IMR-90 (cell line): Measurements from ENCODE around the gene STARD3. TPM values are rescaled to one million over a fixed set of nuclear protein-coding genes. Genes with fewer than 3 reads are reported as not detected.

Experiments used
- ATAC-seq: fragments of 200-7000 bp; cut with Tn5 transposase; 2 replicates; pipeline ENCODE4 v1.9.1; 2020; ENCODE audit warnings: low read depth, mild to moderate bottlenecking, moderate library complexity
- BruUV-seq: library from RNA; stranded (reverse); fragments of 400-500 nt; replicated peaks from 2 replicates; lab custom pipeline; 2021; lab: Mats Ljungman, UMichigan
- CTCF ChIA-PET: fragments of 300-600 bp; formaldehyde crosslinking; extraction: SDS; loops from one replicate; lab custom pipeline; 2021; ENCODE audit warnings: antibody characterized with exemption; lab: Yijun Ruan, JAX
- POLR2A ChIA-PET: fragments of 300-600 bp; sonication (Branson Sonifier 250); formaldehyde crosslinking; loops from one replicate; lab custom pipeline; 2022; ENCODE audit warnings: antibody characterized with exemption; ENCODE audit not compliant: unreplicated experiment; lab: Charles Lee
- DNase-seq: peaks from one replicate; pipeline ENCODE4 v3.0.0; 2013
- H2AFZ ChIP-seq: replicated peaks from 2 replicates; pipeline ENCODE3; 2013; ENCODE audit warnings: low read length, mild to moderate bottlenecking; ENCODE audit not compliant: poor library complexity
- H2AK5ac ChIP-seq: 2 replicates; pipeline ENCODE4 v1.6.1; 2013; ENCODE audit warnings: low read depth, low read length, inconsistent platforms
- H2AK9ac ChIP-seq: replicated peaks from 2 replicates; pipeline ENCODE3; 2013; ENCODE audit warnings: mild to moderate bottlenecking, low read depth, low read length, moderate library complexity; ENCODE audit not compliant: poor library complexity
- H2BK120ac ChIP-seq: 2 replicates; pipeline ENCODE4 v1.6.1; 2013; ENCODE audit warnings: low read depth, low read length, inconsistent platforms
- H2BK15ac ChIP-seq: 3 replicates; pipeline ENCODE4 v1.6.1; 2013; ENCODE audit warnings: low read depth, low read length, inconsistent platforms
- H2BK20ac ChIP-seq: 2 replicates; pipeline ENCODE4 v1.6.1; 2013; ENCODE audit warnings: low read depth, mild to moderate bottlenecking, inconsistent platforms, low read length, moderate library complexity
- H2BK5ac ChIP-seq: 2 replicates; pipeline ENCODE4 v1.6.1; 2013; ENCODE audit warnings: mild to moderate bottlenecking, low read depth, low read length, inconsistent platforms; ENCODE audit not compliant: poor library complexity, severe bottlenecking
- H3K14ac ChIP-seq: replicated peaks from 2 replicates; pipeline ENCODE4 v1.6.1; 2013; ENCODE audit warnings: low read depth, low read length, inconsistent platforms
- H3K18ac ChIP-seq: 2 replicates; pipeline ENCODE4 v1.6.1; 2013; ENCODE audit warnings: low read depth, low read length, control low read depth
- H3K23ac ChIP-seq: 2 replicates; pipeline ENCODE4 v1.6.1; 2013; ENCODE audit warnings: low read depth, low read length, inconsistent platforms
- H3K27ac ChIP-seq: 2 replicates; pipeline ENCODE4 v1.5.1; 2013; ENCODE audit warnings: mild to moderate bottlenecking, control low read depth, low read length; ENCODE audit not compliant: insufficient read depth
- H3K27me3 ChIP-seq: 2 replicates; pipeline ENCODE4 v1.6.1; 2013; ENCODE audit warnings: low read length; ENCODE audit not compliant: control insufficient read depth, insufficient read depth
- H3K36me3 ChIP-seq: 2 replicates; pipeline ENCODE4 v1.6.1; 2013; ENCODE audit warnings: low read length, mixed read lengths; ENCODE audit not compliant: control insufficient read depth, insufficient read depth
- H3K4ac ChIP-seq: 2 replicates; pipeline ENCODE4 v1.6.1; 2013; ENCODE audit warnings: low read depth, low read length, inconsistent platforms
- H3K4me1 ChIP-seq: 2 replicates; pipeline ENCODE4 v1.6.1; 2013; ENCODE audit warnings: low read length, mixed read lengths; ENCODE audit not compliant: control insufficient read depth, insufficient read depth
- H3K4me2 ChIP-seq: 2 replicates; pipeline ENCODE4 v1.6.1; 2013; ENCODE audit warnings: low read depth, mild to moderate bottlenecking, control low read depth, low read length, moderate library complexity
- H3K4me3 ChIP-seq: 2 replicates; pipeline ENCODE4 v1.5.1; 2013; ENCODE audit warnings: low read depth, mild to moderate bottlenecking, control low read depth, low read length, moderate library complexity; ENCODE audit not compliant: insufficient read depth
- H3K56ac ChIP-seq: 2 replicates; pipeline ENCODE4 v1.6.1; 2013; ENCODE audit warnings: low read length, inconsistent platforms; ENCODE audit not compliant: insufficient read depth; ENCODE audit errors: extremely low read depth
- H3K79me1 ChIP-seq, 2 experiments: 2 replicates each; pipeline ENCODE4 v1.6.1; 2013; ENCODE audit warnings: low read length in 2 of 2, inconsistent platforms in 1 of 2, low read depth in 1 of 2
- H3K9ac ChIP-seq: 2 replicates; pipeline ENCODE4 v1.6.1; 2013; ENCODE audit warnings: low read depth, low read length, control low read depth
- H3K9me1 ChIP-seq: 2 replicates; pipeline ENCODE4 v1.6.1; 2013; ENCODE audit warnings: low read length, inconsistent platforms; ENCODE audit not compliant: insufficient read depth
- H3K9me3 ChIP-seq: 2 replicates; pipeline ENCODE4 v1.6.1; 2013; ENCODE audit warnings: low read length; ENCODE audit not compliant: control insufficient read depth, insufficient read depth
- H4K20me1 ChIP-seq: 2 replicates; pipeline ENCODE4 v1.6.1; 2013; ENCODE audit warnings: low read length, inconsistent platforms; ENCODE audit not compliant: insufficient read depth
- H4K5ac ChIP-seq: 2 replicates; pipeline ENCODE4 v1.6.1; 2013; ENCODE audit warnings: mild to moderate bottlenecking, low read depth, low read length, control low read depth
- H4K8ac ChIP-seq, 2 experiments: 2 replicates each; pipeline ENCODE4 v1.6.1; 2013; ENCODE audit warnings: low read depth in 2 of 2, low read length in 2 of 2, control low read depth in 1 of 2, inconsistent platforms in 1 of 2
- H4K91ac ChIP-seq: 2 replicates; pipeline ENCODE4 v1.6.1; 2013; ENCODE audit warnings: low read depth, low read length, inconsistent platforms; ENCODE audit not compliant: insufficient read depth
- BHLHE40 ChIP-seq: fragments of 150-350 bp; IDR thresholded peaks from 2 replicates; pipeline ENCODE4 v1.6.1; 2016; ENCODE audit warnings: mild to moderate bottlenecking, low read depth, low read length
- CHD1 ChIP-seq: IDR thresholded peaks from 2 replicates; pipeline ENCODE4 v1.6.1; 2012; ENCODE audit warnings: low read depth, low read length, improper control_type of control experiment
- ELK1 ChIP-seq: fragments of 150-350 bp; IDR thresholded peaks from 2 replicates; pipeline ENCODE4 v1.6.1; 2016; ENCODE audit warnings: low read depth, mild to moderate bottlenecking, low read length, moderate library complexity, borderline replicate concordance
- FOS ChIP-seq: fragments of 150-350 bp; IDR thresholded peaks from 2 replicates; pipeline ENCODE4 v1.6.1; 2016; ENCODE audit warnings: low read depth, low read length
- RCOR1 ChIP-seq: IDR thresholded peaks from 2 replicates; pipeline ENCODE4 v1.6.1; 2012; ENCODE audit warnings: mild to moderate bottlenecking, low read length, improper control_type of control experiment; ENCODE audit not compliant: insufficient replicate concordance
- USF2 ChIP-seq: fragments of 150-350 bp; IDR thresholded peaks from 2 replicates; pipeline ENCODE4 v1.6.1; 2017; ENCODE audit warnings: mild to moderate bottlenecking, antibody characterized with exemption, low read length, low read depth
- WGBS, 2 experiments: methylation state at CpG; one replicate each; pipeline versions ENCODE4 v1.1.5 to v1.1.7; 2013; ENCODE audit warnings: missing lambda C conversion rate in 2 of 2; ENCODE audit not compliant: insufficient read length in 1 of 2; ENCODE audit errors: extremely low coverage in 2 of 2; 5-methylcytosine and 5-hydroxymethylcytosine counted together
- dilution Hi-C: fragments of 300-500 bp; cut with HindIII; formaldehyde crosslinking; loops from one replicate; pipeline ENCODE4 v1.14.3; 2018; ENCODE audit warnings: low sequenced_read_pairs; ENCODE audit not compliant: unreplicated experiment
- in situ Hi-C: fragments of 300-500 bp; cut with MboI; formaldehyde crosslinking; loops from 3 replicates; pipeline ENCODE4 v1.14.3; 2019; ENCODE audit warnings: low sequenced_read_pairs, inconsistent platforms, mixed read lengths
- intact Hi-C: fragments of 100-400 bp; cut with micrococcal nuclease; formaldehyde crosslinking; loops from 2 replicates; pipeline ENCODE4 v1.10.0; 2022
- polyA plus RNA-seq, 3 experiments: library from polyadenylated mRNA; depleted of rRNA; stranded (reverse); fragments of >200 nt; gene quantifications; 2 replicates each; pipeline ENCODE4 v1.2.3, GENCODE V29; 2012; ENCODE audit warnings: low replicate concordance in 1 of 3
- total RNA-seq: library from RNA; depleted of rRNA; stranded (reverse); fragments of >200 nt; gene quantifications from 2 replicates; pipeline ENCODE4 v1.2.3, GENCODE V29; 2012

The STARD3 gene
- total and polyA plus RNA-seq, 2 of the 4 experiments (the other 2 are of a cell fraction) = 8.1 to 50.4 TPM

- no peak overlapping the region for H3K4ac ChIP-seq
- H3K14ac ChIP-seq = no peak overlapping the region
- TF ChIP-seq RCOR1 (no peak), FOS (no peak), USF2 (no peak), BHLHE40 (no peak), CHD1 (no peak), ELK1 (no peak)
- no TSS peak for BruUV-seq
- no peak overlapping the region for H2AK9ac ChIP-seq
- no peak overlapping the region for H3K4me3 ChIP-seq
- H4K20me1 ChIP-seq = no peaks in the 10 kb centered on the region
- H3K9me3 ChIP-seq = no peaks in the 10 kb centered on the region
- H3K79me1 ChIP-seq = no peaks in the 10 kb centered on the region
- H2BK15ac ChIP-seq = no peak overlapping the region
- H2AK5ac ChIP-seq = no peak overlapping the region
- no peak overlapping the region for H3K9ac ChIP-seq
- H2BK120ac ChIP-seq = no peak overlapping the region
- H3K4me2 ChIP-seq = no peak overlapping the region
- no peak overlapping the region for H2AFZ ChIP-seq
- WGBS, 2 experiments = 87% methylated on average over 10 of the region's 23 CpGs; no CpG with 5 or more reads in 1 of the 2 experiments
- H3K23ac ChIP-seq = no peak overlapping the region
- peaks cover 3% of the 10 kb centered on the region; the same call in 1 of the 2 replicates for H3K4me1 ChIP-seq
- dilution Hi-C loops (no loop called here), intact Hi-C loops (no loop called here), in situ Hi-C loops (no loop called here)
- no peak overlapping the region for H2BK20ac ChIP-seq
- ChIA-PET CTCF (interaction anchor here (1.4 to 2.8 kb wide), 3 partner anchors 17 to 49 kb away, joined by 3 to 11 read pairs (median 10); no protein-coding TSS in a partner anchor), POLR2A (no interaction called here)
- no peak overlapping the region for H4K5ac ChIP-seq
- no peaks in the 10 kb centered on the region for H3K9me1 ChIP-seq
- no peak overlapping the region for H3K18ac ChIP-seq
- no peak overlapping the region for H3K27ac ChIP-seq
- no peak overlapping the region for H2BK5ac ChIP-seq
- H4K8ac ChIP-seq = no peak overlapping the region
- peaks cover 44% of the 10 kb centered on the region for H3K27me3 ChIP-seq
- H3K36me3 ChIP-seq = no peaks in the 10 kb centered on the region
- H3K56ac ChIP-seq = no peak overlapping the region
- DNase-seq (no peak), ATAC-seq (no peak)
- no peak overlapping the region for H4K91ac ChIP-seq
Observed at GRCh38 chr17:39669897-39670735, 33.2 kb downstream of the STARD3 start.
